SIG-M5 treated with dmso at 0.1 percent for 504 hours (cell line): ENCODE results near the gene KIF21B.

Experiments used
- DNase-seq: peaks from one replicate; lab custom pipeline; 2025; ENCODE audit not compliant: unreplicated experiment; lab: John Stamatoyannopoulos, UW

The KIF21B gene

GRCh38 chr1:201023517-201023902, at the start of gene KIF21B:
TSS of gene KIF21B (minus strand) at chr1:201023714. CDS start at chr1:201023383, 331 bp downstream.
- peak; percentile 92 for DNase-seq

- no peak for DNase-seq
These were observed 49.4 kb upstream of the KIF21B start for GRCh38 chr1:201072922-201073321.

- no peak for DNase-seq
These were observed 48.6 kb upstream of the KIF21B start for GRCh38 chr1:201072149-201072548.

- no peak for DNase-seq
These were observed 46.1 kb upstream of the KIF21B start for GRCh38 chr1:201069636-201070035.

- DNase-seq = no peak
These were observed 45.5 kb upstream of the KIF21B start for GRCh38 chr1:201068976-201069375.

- no peak for DNase-seq
These were observed 43.5 kb upstream of the KIF21B start for GRCh38 chr1:201066986-201067385.

- no peak for DNase-seq
These were observed 42.2 kb upstream of the KIF21B start for GRCh38 chr1:201065686-201066085.

- DNase-seq = no peak
These were observed 41.3 kb upstream of the KIF21B start for GRCh38 chr1:201064806-201065205.

- no peak for DNase-seq
These were observed 39.6 kb upstream of the KIF21B start for GRCh38 chr1:201063145-201063544.

- no peak for DNase-seq
These were observed 39.1 kb upstream of the KIF21B start for GRCh38 chr1:201062511-201063091.

- no peak for DNase-seq
These were observed 38.4 kb upstream of the KIF21B start for GRCh38 chr1:201061886-201062285.

GRCh38 chr1:201061049-201061448, 37.5 kb upstream of the KIF21B start:
- DNase-seq = no peak

- no peak for DNase-seq
These were observed 37.1 kb upstream of the KIF21B start for GRCh38 chr1:201060586-201060985.

- DNase-seq = no peak
These were observed 36.5 kb upstream of the KIF21B start for GRCh38 chr1:201059871-201060555.

- DNase-seq = no peak
These were observed 35.9 kb upstream of the KIF21B start for GRCh38 chr1:201059401-201059800.

GRCh38 chr1:201054091-201054543, 30.6 kb upstream of the KIF21B start:
- no peak for DNase-seq

GRCh38 chr1:201053155-201053860, 29.8 kb upstream of the KIF21B start:
- DNase-seq = no peak

GRCh38 chr1:201051399-201051798, 27.9 kb upstream of the KIF21B start:
- no peak for DNase-seq

GRCh38 chr1:201050515-201051277, 27.2 kb upstream of the KIF21B start:
- DNase-seq = no peak

GRCh38 chr1:201049248-201049831, 25.8 kb upstream of the KIF21B start:
- peak; percentile 17 for DNase-seq

- DNase-seq = no peak
These were observed 25.0 kb upstream of the KIF21B start for GRCh38 chr1:201048521-201048920.
